ENCODE measurements around the gene RPP14. TPM values are rescaled to one million over a fixed set of nuclear protein-coding genes. Genes with fewer than 3 reads are reported as not detected.

The RPP14 gene
- total and polyA plus RNA-seq, 3 experiments from 2014 or later: 6.3 to 24.5 (median 22.7) TPM

- Histone ChIP-seq H3K4me3 (ENCODE audit: low read length) (no peak overlapping the region), H3K27me3 (ENCODE audit: insufficient read depth, low read length, poor library complexity, severe bottlenecking) (peaks cover 7% of the 10 kb centered on the region), H3K9me3 (ENCODE audit: low read length) (no peaks in the 10 kb centered on the region), H3K4me1 (ENCODE audit: insufficient read depth, low read length) (no peaks in the 10 kb centered on the region), H3K27ac (ENCODE audit: low read depth, low read length) (no peak overlapping the region), H3K36me3 (ENCODE audit: insufficient read depth, low read length) (no peaks in the 10 kb centered on the region)
- Mint-ChIP-seq H3K27ac (no peak overlapping the region), H3K36me3 (peaks cover 2 to 11% (median 4%) of the 10 kb centered on the region in 3 donors), H3K9me3 (peaks cover 0 to 4% (median 2%) of the 10 kb centered on the region in 5 donors), H3K27me3 (peaks cover 23 to 27% of the 10 kb centered on the region in 2 donors), H3K4me3 (no peak overlapping the region), H3K4me1 (no peaks in the 10 kb centered on the region)
- ChIA-PET CTCF (interaction anchor here (2.8 kb wide), 1 partner anchor 10 kb away, joined by 15 read pairs; the partner anchor contains the start of genes HTD2 and RPP14), POLR2A (no interaction called here)
- DNase-seq: no peak
Measured at GRCh38 chr3:58296269-58296668, 9.8 kb upstream of the RPP14 start.

GRCh38 chr3:58296843-58297242 is 9.2 kb upstream of the RPP14 start:
- H3K27me3 ChIP-seq (ENCODE audit: insufficient read depth, low read length, poor library complexity, severe bottlenecking): peaks cover 8% of the 10 kb centered on the region
- POLR2A ChIA-PET: no interaction called here
- CTCF ChIA-PET: interaction anchor here (2.8 kb wide), 1 partner anchor 10 kb away, joined by 15 read pairs; the partner anchor contains the start of genes HTD2 and RPP14

GRCh38 chr3:58298190-58298589 is 7.9 kb upstream of the RPP14 start:
- H3K36me3 ChIP-seq (ENCODE audit: insufficient read depth, low read length): no peaks in the 10 kb centered on the region
- DNase-seq: no peak
- ChIA-PET POLR2A (no interaction called here), CTCF (no interaction called here)
- H3K27me3 ChIP-seq (ENCODE audit: insufficient read depth, low read length, poor library complexity, severe bottlenecking): peaks cover 8% of the 10 kb centered on the region
- Mint-ChIP-seq H3K27me3 (peaks cover 37 to 40% of the 10 kb centered on the region in 2 donors), H3K9me3 (peaks cover 0 to 10% (median 4%) of the 10 kb centered on the region in 5 donors), H3K27ac (no peak overlapping the region), H3K4me3 (no peak overlapping the region), H3K4me1 (no peaks in the 10 kb centered on the region), H3K36me3 (peaks cover 0 to 6% (median 4%) of the 10 kb centered on the region in 3 donors)
- H3K4me3 ChIP-seq (ENCODE audit: low read length): no peak overlapping the region
- no peaks in the 10 kb centered on the region for H3K4me1 ChIP-seq (ENCODE audit: insufficient read depth, low read length)
- no peaks in the 10 kb centered on the region for H3K9me3 ChIP-seq (ENCODE audit: low read length)
- no peak overlapping the region for H3K27ac ChIP-seq (ENCODE audit: low read depth, low read length)

More at GRCh38 chr3:58296843-58297242, 9.2 kb upstream of the RPP14 start:
- Mint-ChIP-seq H3K4me3 (no peak overlapping the region), H3K36me3 (peaks cover 2 to 10% (median 4%) of the 10 kb centered on the region in 3 donors), H3K27me3 (peaks cover 28 to 30% of the 10 kb centered on the region in 2 donors), H3K27ac (no peak overlapping the region), H3K4me1 (no peaks in the 10 kb centered on the region), H3K9me3 (peaks cover 0 to 6% (median 4%) of the 10 kb centered on the region in 5 donors)
- H3K27ac ChIP-seq (ENCODE audit: low read depth, low read length): no peak overlapping the region
- DNase-seq: no peak
- H3K36me3 ChIP-seq (ENCODE audit: insufficient read depth, low read length): no peaks in the 10 kb centered on the region
- no peak overlapping the region for H3K4me3 ChIP-seq (ENCODE audit: low read length)
- no peaks in the 10 kb centered on the region for H3K9me3 ChIP-seq (ENCODE audit: low read length)
- no peaks in the 10 kb centered on the region for H3K4me1 ChIP-seq (ENCODE audit: insufficient read depth, low read length)

DNA sequence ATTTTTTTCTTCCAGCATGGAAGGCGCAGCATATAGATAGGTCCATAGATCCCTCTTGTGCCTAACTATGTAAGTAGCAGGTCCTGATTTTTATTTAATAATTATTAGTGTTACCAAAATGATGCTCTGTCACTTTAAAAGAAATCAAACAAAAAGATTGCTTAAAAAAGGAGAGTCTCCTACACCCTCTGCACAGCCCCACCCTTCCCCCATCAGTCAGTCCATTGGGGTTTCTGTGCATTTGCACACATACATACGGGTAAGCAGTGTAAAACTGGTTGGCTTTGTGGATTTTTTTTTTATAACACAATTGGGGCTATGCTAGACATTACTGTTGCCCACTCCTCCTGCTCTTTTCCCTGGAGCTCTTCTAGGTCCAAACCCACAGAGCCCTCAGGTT is 7.0 kb upstream of the RPP14 start:
- Histone ChIP-seq H3K27me3 (ENCODE audit: insufficient read depth, low read length, poor library complexity, severe bottlenecking) (peaks cover 8% of the 10 kb centered on the region), H3K4me3 (ENCODE audit: low read length) (no peak overlapping the region), H3K36me3 (ENCODE audit: insufficient read depth, low read length) (no peaks in the 10 kb centered on the region), H3K27ac (ENCODE audit: low read depth, low read length) (no peak overlapping the region), H3K4me1 (ENCODE audit: insufficient read depth, low read length) (no peaks in the 10 kb centered on the region), H3K9me3 (ENCODE audit: low read length) (no peaks in the 10 kb centered on the region)
- H3K4me3 Mint-ChIP-seq: no peak overlapping the region
- CTCF ChIA-PET: no interaction called here
- DNase-seq: no peak
- no peaks in the 10 kb centered on the region for H3K4me1 Mint-ChIP-seq
- H3K9me3 Mint-ChIP-seq: peaks cover 0 to 10% (median 4%) of the 10 kb centered on the region in 5 donors
- peaks cover 0 to 2% (median under 1%) of the 10 kb centered on the region in 3 donors for H3K36me3 Mint-ChIP-seq
- POLR2A ChIA-PET: no interaction called here
- no peak overlapping the region for H3K27ac Mint-ChIP-seq
- peaks cover 37 to 40% of the 10 kb centered on the region in 2 donors for H3K27me3 Mint-ChIP-seq

GRCh38 chr3:58299839-58300516 is 6.1 kb upstream of the RPP14 start:
- Histone ChIP-seq H3K36me3 (ENCODE audit: insufficient read depth, low read length) (no peaks in the 10 kb centered on the region), H3K4me3 (ENCODE audit: low read length) (no peak overlapping the region), H3K9me3 (ENCODE audit: low read length) (no peaks in the 10 kb centered on the region), H3K4me1 (ENCODE audit: insufficient read depth, low read length) (no peaks in the 10 kb centered on the region), H3K27ac (ENCODE audit: low read depth, low read length) (no peak overlapping the region), H3K27me3 (ENCODE audit: insufficient read depth, low read length, poor library complexity, severe bottlenecking) (peaks cover 8% of the 10 kb centered on the region)
- H3K9me3 Mint-ChIP-seq: peaks cover 0 to 10% (median 4%) of the 10 kb centered on the region in 5 donors
- ChIA-PET POLR2A (no interaction called here), CTCF (interaction anchor here (1.2 kb wide), 2 partner anchors 111 to 122 kb away, joined by 3 to 4 read pairs; no protein-coding TSS in a partner anchor)
- DNase-seq: no peak
- no peak overlapping the region for H3K27ac Mint-ChIP-seq
- no peak overlapping the region for H3K4me3 Mint-ChIP-seq
- H3K36me3 Mint-ChIP-seq: no peaks in the 10 kb centered on the region
- H3K27me3 Mint-ChIP-seq: peaks cover 37 to 40% of the 10 kb centered on the region in 2 donors
- H3K4me1 Mint-ChIP-seq: peaks cover 0 to 2% (median 0%) of the 10 kb centered on the region in 3 donors

- peaks cover 2 to 3% of the 10 kb centered on the region in 2 donors for H3K27me3 Mint-ChIP-seq
- peaks cover 15% of the 10 kb centered on the region for H3K36me3 ChIP-seq (ENCODE audit: insufficient read depth, low read length)
- POLR2A ChIA-PET: no interaction called here
- H3K27ac Mint-ChIP-seq: peak overlapping the region; percentile 71 to 100 (median 99)
- H3K36me3 Mint-ChIP-seq: peaks cover 9 to 41% (median 11%) of the 10 kb centered on the region in 3 donors
- CTCF ChIA-PET: interaction anchor here (0.6 to 5.2 kb wide), 18 partner anchors 11 to 323 kb away, joined by 3 to 69 read pairs (median 8); partner anchors contain the start of genes KCTD6, PDHB and PXK
- H3K27me3 ChIP-seq (ENCODE audit: insufficient read depth, low read length, poor library complexity, severe bottlenecking): no peaks in the 10 kb centered on the region
- no peaks in the 10 kb centered on the region for H3K9me3 Mint-ChIP-seq
- peak overlapping the region; percentile 99 for H3K4me3 ChIP-seq (ENCODE audit: low read length)
- H3K4me3 Mint-ChIP-seq: peak overlapping the region; percentile 90 to 100 (median 99)
- peaks cover 36 to 46% (median 41%) of the 10 kb centered on the region in 3 donors for H3K4me1 Mint-ChIP-seq
- H3K27ac ChIP-seq (ENCODE audit: low read depth, low read length): peak overlapping the region; percentile 35
- no peaks in the 10 kb centered on the region for H3K9me3 ChIP-seq (ENCODE audit: low read length)
- peak; percentile 6 to 61 (median 39) for DNase-seq
- peaks cover 25% of the 10 kb centered on the region for H3K4me1 ChIP-seq (ENCODE audit: insufficient read depth, low read length)
Measured at GRCh38 chr3:58307639-58308215, 1.7 kb downstream of the RPP14 start.

GRCh38 chr3:58308728-58309127 is 2.7 kb downstream of the RPP14 start:
- Mint-ChIP-seq H3K27me3 (peaks cover 0 to 2% of the 10 kb centered on the region in 2 donors), H3K9me3 (no peaks in the 10 kb centered on the region), H3K27ac (peak overlapping the region; percentile 7 to 100 (median 95)), H3K36me3 (peaks cover 11 to 50% (median 12%) of the 10 kb centered on the region in 3 donors), H3K4me3 (peak overlapping the region in 5 of 7 donors; percentile 41 to 99 (median 96)), H3K4me1 (peaks cover 38 to 49% (median 48%) of the 10 kb centered on the region in 3 donors)
- H3K27ac ChIP-seq (ENCODE audit: low read depth, low read length): no peak overlapping the region
- H3K27me3 ChIP-seq (ENCODE audit: insufficient read depth, low read length, poor library complexity, severe bottlenecking): no peaks in the 10 kb centered on the region
- CTCF ChIA-PET: interaction anchor here (0.6 to 5.2 kb wide), 6 partner anchors 10 to 322 kb away, joined by 3 to 69 read pairs (median 4); no protein-coding TSS in a partner anchor
- H3K4me3 ChIP-seq (ENCODE audit: low read length): no peak overlapping the region
- no peaks in the 10 kb centered on the region for H3K9me3 ChIP-seq (ENCODE audit: low read length)
- H3K36me3 ChIP-seq (ENCODE audit: insufficient read depth, low read length): peaks cover 19% of the 10 kb centered on the region
- peaks cover 25% of the 10 kb centered on the region for H3K4me1 ChIP-seq (ENCODE audit: insufficient read depth, low read length)
- no peak for DNase-seq
- POLR2A ChIA-PET: no interaction called here

DNA sequence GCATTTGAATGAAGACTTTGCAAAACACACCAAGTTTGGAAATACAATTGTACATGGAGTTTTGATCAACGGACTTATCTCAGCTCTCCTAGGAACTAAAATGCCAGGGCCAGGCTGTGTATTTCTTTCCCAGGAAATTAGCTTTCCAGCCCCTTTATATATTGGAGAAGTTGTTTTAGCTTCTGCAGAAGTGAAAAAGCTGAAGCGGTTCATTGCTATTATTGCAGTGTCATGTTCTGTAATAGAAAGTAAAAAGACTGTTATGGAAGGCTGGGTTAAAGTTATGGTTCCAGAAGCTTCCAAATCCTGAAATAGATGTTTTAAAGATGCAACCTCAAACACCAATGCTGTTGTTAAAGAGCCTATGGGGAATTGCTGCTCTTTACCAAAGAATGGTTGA is 11.8 kb downstream of the RPP14 start:
- Mint-ChIP-seq H3K4me1 (peaks cover 7 to 19% (median 9%) of the 10 kb centered on the region in 3 donors), H3K27ac (peak overlapping the region in 2 of 8 donors; percentile 37 to 64), H3K36me3 (peaks cover 0 to 66% (median 6%) of the 10 kb centered on the region in 3 donors), H3K9me3 (no peaks in the 10 kb centered on the region), H3K27me3 (no peaks in the 10 kb centered on the region), H3K4me3 (no peak overlapping the region)
- Histone ChIP-seq H3K36me3 (ENCODE audit: insufficient read depth, low read length) (peaks cover 22% of the 10 kb centered on the region), H3K9me3 (ENCODE audit: low read length) (no peaks in the 10 kb centered on the region), H3K4me1 (ENCODE audit: insufficient read depth, low read length) (no peaks in the 10 kb centered on the region), H3K27me3 (ENCODE audit: insufficient read depth, low read length, poor library complexity, severe bottlenecking) (no peaks in the 10 kb centered on the region), H3K27ac (ENCODE audit: low read depth, low read length) (no peak overlapping the region), H3K4me3 (ENCODE audit: low read length) (no peak overlapping the region)
- CTCF ChIA-PET: interaction anchor here (9.2 kb wide), 1 partner anchor 10 kb away, joined by 69 read pairs; the partner anchor contains the start of genes HTD2 and RPP14
- POLR2A ChIA-PET: no interaction called here
- DNase-seq: no peak

Measured in CD8-positive, alpha-beta memory T cell (primary cell).